LNCAP (cell line): ENCODE data around the gene SPRR4.

Experiments used
- TF ChIP-seq, protein P1 (sequence below): fragments of 450-650 bp; IDR thresholded peaks from 2 replicates; pipeline ENCODE4 v1.5.1; 2017; ENCODE audit warnings: mild to moderate bottlenecking

SPRR4 gene

DNA sequence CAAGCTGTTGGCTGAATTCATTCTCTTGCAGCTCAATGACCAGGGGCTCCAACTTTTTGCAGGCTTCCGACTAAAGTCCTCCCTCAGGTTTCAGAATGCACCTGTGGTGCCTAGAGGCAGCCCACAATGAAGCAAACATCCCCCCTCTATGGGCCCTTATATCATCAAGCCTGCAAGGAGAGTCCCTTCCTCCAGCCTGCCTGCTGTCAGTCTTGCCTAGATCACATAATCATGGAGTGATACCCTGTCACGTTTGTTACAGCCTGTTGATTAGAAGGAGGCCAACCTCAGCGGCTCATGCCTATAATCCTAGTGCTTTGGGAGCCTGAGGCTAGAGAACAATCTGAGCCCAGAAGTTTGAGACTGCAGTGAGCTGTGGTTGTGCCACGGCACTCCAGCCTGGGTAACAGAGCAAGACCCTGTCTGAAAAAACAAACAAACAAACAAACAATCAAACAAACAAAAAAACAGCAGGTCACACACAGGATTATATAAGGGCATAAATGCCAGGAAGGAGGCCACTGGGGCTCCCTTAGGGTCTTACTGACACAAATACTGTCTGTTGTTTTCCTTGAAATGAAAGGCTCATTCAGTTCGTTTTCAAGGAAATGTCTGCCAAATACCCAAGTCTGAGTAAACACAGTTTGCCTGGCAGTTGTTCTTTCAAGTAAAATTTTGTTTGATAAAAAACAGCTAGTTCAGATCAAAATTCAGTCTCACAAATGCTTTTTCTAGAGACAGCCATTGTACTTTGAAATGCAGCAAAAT is 26.4 kb downstream of the SPRR4 start:
- TF ChIP-seq, protein P1, sequence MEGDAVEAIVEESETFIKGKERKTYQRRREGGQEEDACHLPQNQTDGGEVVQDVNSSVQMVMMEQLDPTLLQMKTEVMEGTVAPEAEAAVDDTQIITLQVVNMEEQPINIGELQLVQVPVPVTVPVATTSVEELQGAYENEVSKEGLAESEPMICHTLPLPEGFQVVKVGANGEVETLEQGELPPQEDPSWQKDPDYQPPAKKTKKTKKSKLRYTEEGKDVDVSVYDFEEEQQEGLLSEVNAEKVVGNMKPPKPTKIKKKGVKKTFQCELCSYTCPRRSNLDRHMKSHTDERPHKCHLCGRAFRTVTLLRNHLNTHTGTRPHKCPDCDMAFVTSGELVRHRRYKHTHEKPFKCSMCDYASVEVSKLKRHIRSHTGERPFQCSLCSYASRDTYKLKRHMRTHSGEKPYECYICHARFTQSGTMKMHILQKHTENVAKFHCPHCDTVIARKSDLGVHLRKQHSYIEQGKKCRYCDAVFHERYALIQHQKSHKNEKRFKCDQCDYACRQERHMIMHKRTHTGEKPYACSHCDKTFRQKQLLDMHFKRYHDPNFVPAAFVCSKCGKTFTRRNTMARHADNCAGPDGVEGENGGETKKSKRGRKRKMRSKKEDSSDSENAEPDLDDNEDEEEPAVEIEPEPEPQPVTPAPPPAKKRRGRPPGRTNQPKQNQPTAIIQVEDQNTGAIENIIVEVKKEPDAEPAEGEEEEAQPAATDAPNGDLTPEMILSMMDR = no peak

DNA sequence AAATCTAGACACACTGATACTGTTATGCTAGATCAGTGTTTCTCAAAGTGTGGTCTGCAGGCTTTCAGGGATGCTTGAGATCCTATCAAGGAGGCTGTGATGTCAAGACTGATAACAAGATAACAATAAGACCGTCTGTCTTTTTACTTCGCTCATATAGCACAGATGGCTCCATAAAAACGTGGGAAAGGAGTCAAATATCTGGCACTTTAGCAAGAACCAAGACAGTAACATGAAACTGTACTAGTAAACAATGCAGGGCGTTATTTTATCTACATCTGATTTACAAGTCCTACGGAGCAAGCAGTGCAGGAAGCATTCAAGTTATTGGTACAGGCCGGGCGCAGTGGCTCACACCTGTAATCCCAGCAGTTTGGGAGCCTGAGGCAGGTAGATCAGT is 27.5 kb downstream of the SPRR4 start:
- TF ChIP-seq, protein P1 = no peak

DNA sequence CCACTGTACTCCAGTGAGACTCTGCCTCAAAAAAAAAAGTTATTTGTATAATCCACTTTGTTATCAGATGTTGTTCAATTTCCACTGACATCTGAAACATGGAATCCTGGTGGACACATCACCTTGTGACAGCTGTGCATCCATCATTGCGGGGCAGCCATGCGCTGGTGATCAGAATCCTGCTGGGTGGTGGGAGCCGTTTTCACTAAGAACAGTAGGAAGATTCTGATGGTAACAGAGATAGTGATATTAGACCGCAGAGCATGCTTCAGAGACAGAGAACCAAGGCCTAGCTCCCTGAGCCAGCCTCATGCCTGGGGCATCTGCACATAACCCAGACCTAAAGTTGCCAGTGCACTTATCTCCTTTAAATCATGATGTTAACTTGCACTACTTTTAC is 28.0 kb downstream of the SPRR4 start:
- TF ChIP-seq, protein P1 = no peak

DNA sequence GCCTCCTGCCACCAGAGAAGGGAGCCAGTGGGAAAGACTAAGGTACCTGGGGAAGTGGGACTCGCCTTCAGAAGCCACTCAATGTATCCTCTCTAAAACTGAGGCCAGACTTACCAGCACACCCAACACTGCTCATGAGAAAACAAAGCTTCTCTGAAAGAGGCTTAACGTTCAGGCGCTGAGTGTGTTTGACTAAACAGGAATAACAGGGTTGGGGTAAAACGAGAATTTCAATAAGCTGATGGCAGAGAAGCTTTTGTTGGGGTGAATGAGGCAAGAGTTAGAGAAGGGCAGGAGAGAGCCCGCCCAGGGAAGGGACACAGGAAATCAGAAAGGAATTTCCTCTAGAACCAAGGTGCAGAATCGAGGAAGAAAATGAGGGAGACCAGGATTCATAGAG is 29.4 kb downstream of the SPRR4 start:
- TF ChIP-seq, protein P1 = no peak

DNA sequence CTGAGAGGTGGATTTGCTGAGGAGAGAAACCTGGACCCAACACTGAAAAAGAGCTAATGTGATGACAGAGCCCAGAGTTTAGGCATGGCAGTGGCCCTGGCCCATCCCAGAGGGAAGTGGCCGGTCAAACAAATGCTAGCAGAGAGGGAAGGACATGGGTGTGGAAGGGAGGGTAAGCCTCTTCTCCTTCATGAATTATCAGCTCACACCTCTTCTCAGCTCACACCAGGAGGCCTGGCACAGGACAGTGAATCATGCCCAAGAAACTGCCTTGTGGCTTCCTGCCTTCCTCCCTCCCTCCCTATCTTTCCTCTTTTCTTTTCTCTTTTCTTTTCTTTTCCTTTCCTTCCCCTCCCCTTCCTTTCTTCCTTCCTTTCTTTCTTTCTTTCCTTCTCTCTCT is 29.8 kb downstream of the SPRR4 start:
- TF ChIP-seq, protein P1 = no peak

DNA sequence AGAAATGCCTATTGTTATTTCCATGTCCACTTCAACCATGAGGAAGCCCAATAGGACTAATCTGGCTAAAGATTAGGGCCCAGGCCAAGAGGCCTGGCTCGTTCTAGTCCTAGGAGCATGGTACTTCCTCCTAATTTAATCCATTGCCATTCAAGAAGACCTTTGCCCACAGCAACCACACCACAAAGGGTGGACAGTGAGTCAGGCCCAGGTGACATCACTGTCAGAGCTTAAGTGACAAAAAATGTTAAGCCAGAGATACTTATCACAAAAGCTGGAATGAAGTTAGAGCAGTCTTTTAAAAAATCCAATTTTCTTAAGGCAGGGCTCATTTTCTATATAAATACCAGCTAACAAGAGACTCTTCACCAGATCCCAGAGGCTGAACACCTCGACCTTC is 30.9 kb downstream of the SPRR4 start, which contains the start of gene SPRR3:
Gene SPRR3 (plus strand): TSS at position 368 of the 400 bp plus-strand sequence. CDS start 1,272 bp downstream, outside the sequence.
- TF ChIP-seq, protein P1 = no peak
